ENCODE results near the gene ARHGAP8.
"Not testable (repeated sequence)": the region's sequence is repeated elsewhere in the genome, so short reads cannot be mapped to it uniquely, and the experiment has no call there.

Gene ARHGAP8

DNA sequence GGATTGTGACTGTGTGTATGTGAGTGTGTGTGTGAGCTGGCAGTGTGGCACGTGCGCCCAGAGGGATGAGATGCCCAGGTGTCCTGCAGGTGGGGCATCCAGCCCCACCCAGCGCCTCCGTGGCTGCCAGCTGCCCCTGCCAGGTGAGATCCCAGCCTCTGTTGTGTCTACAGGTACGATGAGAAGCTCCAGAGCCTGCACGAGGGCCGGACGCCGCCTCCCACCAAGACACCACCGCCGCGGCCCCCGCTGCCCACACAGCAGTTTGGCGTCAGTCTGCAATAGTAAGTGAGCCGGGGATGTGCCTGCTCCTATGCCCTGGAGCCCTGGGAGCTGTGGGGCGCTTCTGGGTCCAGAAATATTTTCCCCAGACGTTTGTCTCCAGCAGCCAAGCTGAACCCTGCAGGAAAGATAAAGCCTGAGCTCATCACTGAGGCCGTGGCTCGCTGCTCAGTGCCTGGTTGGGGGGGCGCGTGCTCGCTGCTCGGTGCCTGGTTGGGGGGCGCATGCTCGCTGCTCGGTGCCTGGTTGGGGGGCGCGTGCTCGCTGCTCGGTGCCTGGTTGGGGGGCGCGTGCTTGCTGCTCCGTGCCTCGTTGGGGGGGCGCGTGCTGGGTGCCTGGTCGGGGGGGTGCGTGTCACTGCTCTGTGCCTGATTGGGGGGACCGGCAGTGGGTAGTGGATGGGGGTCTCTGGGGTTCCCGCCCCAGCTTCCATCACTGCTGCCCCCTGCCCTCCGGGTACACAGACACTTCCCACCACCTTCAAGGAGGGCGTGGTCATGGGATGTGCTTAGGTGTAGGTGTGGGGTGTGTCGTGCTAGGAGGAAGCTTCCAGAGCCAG lies 73.2 kb downstream of the ARHGAP8 start:
- DNase-seq (ENCODE audit: low read depth, low spot score): no peak

- no peak for DNase-seq (ENCODE audit: low read depth, low spot score)
Measured at GRCh38 chr22:44827666-44828190, 75.4 kb downstream of the ARHGAP8 start.

DNA sequence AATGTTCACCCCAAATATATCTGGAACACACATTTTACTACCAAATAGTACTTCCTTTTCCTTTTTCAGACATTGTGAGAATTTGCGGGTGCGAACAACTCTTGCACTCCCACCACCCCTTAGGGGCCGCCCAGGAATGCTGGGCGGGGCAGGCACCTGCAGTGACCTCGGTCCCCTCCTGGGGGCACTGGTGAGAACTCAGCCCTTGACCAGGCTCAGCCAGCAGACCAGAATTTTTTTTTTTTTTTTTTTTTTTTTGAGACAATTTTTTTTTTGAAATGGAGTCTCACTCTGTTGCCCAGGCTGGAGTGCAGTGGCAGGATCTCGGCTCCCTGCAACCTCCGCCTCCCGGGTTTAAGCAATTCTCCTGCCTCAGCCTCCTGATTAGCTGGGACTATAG lies 75.8 kb downstream of the ARHGAP8 start:
- no peak for DNase-seq (ENCODE audit: low read depth, low spot score)

GRCh38 chr22:44831885-44832284 lies 79.5 kb downstream of the ARHGAP8 start:
- no peak for DNase-seq (ENCODE audit: low read depth, low spot score)

- no peak for DNase-seq (ENCODE audit: low read depth, low spot score)
Measured at GRCh38 chr22:44834065-44834464, 81.7 kb downstream of the ARHGAP8 start.

DNA sequence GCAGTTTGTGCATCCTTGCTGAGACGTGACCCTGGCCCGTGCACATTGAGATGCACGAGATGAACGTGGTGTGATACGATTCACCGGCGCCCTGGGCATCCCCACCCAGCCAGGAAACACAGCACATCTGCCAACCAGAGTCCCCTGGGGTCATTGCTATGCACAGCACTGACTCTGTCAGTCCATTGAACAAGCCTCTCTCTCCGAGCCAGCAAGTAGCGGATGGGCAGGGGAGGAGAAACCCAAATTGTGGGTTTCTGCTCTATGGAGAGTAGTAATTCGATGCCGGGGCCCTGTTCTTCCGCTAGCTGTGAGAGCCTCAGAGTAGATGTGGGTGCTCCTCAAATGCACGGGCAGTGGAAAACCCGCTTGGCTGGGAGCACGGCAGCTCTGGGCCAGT lies 85.1 kb downstream of the ARHGAP8 start:
- DNase-seq (ENCODE audit: low read depth, low spot score): no peak

DNA sequence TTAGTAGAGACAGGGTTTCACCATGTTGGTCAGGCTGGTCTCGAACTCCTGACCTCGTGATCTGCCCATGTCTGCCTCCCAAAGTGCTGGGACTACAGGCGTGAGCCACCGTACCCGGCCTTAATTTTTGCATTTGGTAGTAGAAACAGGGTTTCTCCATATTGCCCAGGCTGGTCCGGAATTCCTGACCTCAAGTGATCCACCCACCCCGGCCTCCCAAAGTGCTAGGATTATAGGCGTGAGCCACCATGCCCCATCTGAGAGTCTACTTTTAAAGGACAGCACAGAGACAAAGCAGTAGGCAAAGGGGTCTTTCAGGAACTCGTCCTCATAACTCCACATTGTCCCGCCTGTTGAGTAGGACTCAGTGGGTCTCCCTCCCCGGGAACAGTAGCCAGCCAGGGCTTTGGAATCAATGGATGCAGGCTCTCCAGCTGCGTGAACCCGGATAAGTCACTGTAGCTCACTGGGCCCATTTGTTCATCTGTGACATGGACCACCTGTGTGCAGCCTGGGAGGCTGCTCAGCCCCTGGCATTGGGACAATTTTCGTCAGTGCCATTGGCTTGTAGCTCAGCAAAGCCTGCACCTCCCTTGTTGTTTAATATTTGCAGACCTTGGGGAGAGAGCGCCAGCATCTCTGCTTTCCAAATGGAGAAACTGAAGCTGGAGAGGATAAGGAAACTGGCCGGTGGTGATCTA lies 86.1 kb downstream of the ARHGAP8 start:
- no peak for DNase-seq (ENCODE audit: low read depth, low spot score)

GRCh38 chr22:44839061-44839460 lies 86.7 kb downstream of the ARHGAP8 start:
- DNase-seq (ENCODE audit: low read depth, low spot score): no peak

- no peak for DNase-seq (ENCODE audit: low read depth, low spot score)
Measured at GRCh38 chr22:44839721-44840120, 87.3 kb downstream of the ARHGAP8 start.

DNA sequence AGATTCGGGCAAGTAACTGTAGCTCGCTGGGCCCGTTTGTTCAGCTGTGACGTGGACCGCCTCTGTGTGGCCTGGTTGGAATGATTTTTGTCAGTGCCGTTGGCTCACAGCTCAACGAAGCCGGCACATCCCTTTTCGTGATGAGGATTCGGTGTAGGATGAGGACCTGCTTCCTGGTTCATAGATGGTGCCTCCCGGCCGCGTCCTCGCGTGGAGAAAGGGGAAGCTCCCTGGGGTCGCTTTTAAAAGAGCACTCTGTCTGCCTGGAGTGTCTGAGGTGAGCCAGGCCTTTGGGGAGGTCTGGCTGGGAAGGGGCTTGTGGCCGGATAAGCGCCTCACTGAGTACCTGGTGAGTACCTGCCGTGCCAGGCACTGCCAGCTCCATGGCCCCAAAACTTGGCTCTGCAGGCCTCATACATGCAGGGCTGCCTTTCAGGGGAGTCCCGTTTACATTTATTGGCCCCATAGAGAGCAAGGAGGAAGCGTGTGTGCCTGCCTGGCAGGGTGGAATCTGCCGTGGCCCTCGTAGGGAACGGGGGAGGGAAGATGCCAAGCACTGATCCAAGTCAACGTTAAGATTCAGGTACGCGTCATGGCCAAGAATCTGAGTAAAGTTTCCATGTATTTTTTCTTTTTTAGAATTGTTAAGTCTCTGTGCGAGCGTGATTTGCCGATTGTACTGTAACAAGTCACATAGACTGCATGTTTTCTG lies 88.4 kb downstream of the ARHGAP8 start:
- no peak for DNase-seq (ENCODE audit: low read depth, low spot score)

DNA sequence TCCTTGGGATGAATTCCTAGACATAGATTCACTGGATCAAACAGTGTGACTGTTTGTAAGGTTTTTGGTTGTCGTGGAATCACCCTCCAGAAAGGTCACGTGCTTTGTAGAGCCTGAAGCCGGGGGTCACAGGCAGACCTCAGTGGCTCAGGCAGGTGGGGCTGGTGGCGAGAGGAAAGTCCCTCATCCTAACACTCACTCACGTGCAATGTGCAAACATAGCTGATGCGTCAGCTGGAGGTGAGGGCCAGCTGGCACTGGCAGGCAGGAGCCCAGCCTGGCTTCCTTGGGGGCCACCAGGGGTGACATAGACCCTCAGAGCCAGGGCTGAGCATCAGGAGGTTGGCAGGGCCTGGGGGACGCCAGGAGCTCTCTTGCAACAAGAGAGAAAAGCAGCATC lies 90.0 kb downstream of the ARHGAP8 start:
- no peak for DNase-seq (ENCODE audit: low read depth, low spot score)

DNA sequence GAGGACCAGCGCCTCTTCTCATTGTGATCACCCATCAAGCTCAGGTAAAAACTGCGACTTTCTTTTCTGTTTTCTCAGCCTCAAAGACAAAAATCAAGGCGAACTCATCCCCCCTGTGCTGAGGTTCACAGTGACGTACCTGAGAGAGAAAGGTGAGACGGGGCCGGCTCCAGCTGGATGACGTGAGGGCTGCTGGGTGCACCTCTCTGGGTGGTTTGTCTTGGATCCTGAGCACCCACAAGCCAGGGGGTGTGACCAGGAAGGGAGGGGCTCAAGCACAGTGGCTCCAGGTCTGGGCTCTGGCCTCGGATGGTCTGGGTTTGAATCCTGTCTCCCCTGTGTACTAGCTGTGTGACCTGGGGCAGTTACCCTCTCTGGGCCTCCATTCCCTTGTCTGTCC lies 92.8 kb downstream of the ARHGAP8 start:
- DNase-seq (ENCODE audit: low read depth, low spot score): no peak

DNA sequence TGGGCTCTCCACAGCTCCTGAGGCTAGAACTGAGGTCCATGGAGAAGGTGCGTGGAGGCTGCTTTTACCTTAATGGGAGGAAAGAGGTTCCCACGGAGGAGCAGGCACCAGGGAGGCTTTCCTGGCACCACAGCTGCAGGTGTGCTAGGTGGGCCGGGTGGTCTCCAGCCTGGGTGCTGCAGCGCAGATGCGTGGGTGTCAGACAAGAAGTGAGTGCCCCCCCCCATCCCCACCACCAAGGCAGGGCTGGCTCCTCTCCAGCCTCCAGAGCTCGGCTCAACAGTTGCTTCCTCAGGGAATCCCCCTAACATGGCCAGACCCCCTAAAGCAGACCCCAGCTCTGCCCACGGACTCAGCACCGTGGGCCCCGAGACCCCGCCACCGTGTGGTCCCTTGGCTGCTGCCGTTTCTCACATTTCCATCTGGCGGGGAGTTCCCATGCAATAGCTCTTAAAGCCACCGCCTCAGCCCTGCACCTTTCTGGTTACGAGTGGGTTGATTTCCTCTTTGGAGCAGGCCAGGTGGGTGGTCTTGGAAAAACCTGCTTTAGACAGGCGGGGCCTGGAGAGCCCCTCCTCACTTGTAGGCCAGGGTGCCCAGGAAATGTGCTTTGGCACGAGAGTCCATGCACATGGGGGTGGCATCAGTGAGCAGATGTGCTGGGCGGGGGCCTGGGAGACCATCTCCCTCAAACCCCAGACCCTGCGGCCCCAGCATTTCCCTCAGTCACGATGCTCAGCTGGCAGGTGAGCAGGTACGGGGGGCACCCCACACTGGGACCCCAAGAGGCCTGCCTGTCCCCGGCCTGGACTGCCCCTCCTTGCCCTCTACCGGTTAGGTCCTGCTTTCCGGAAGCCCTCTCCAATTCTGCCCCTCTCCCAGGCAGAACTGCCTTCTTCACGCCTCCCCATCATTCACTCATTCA lies 93.7 kb downstream of the ARHGAP8 start:
- no peak for DNase-seq (ENCODE audit: low read depth, low spot score)

DNA sequence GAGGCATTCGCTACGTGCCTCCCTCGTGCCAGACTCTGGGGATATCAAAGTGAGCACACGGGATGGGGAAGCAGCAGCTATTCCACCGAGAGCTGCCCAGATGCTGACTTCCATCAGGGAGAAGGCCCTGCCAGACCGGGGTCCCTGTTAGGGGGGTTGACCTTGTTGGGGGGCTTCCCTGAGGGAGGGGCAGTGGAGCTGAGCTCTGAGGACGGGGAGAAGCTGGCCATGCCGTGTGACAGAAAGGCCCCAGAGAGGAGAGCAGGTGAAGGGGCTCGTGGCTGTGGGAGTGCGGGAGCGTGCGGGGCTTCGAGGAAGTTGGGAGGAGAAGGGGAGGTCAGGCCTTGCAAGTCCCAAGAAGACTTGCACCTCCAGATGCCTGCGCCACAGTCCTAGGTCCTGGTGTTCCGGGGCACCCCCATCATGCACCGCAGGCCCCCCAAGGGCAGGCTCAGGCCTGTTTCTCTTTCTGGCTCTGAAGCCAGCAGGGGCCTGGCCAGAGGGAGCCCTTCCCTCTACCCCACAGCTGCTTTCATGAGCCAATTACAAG lies 94.4 kb downstream of the ARHGAP8 start:
- no peak for DNase-seq (ENCODE audit: low read depth, low spot score)

DNA sequence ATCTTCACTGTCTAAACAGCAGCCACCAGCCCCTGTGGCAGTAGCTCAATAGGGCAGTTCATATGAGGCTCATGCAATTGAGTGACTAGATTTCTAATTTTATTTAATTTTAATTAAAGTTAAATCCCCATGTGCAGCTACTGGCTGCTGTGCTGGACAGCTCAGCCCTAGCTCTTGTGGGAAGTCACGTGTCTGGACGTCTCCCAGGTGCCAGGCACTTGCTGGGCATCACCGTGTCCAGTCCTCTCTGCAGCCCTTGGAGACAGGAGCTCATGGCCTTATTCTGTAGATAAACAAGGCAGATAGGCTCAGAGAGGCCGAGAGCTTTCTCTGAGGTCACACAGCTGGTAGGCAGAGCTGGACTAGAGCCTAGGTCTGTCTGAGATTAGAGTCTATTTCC lies 95.0 kb downstream of the ARHGAP8 start:
- DNase-seq (ENCODE audit: low read depth, low spot score): no peak

GRCh38 chr22:44847892-44848291 lies 95.5 kb downstream of the ARHGAP8 start:
- DNase-seq (ENCODE audit: low read depth, low spot score): no peak

- DNase-seq (ENCODE audit: low read depth, low spot score): no peak
Measured at GRCh38 chr22:44848296-44848741, 95.9 kb downstream of the ARHGAP8 start.

- no peak for DNase-seq (ENCODE audit: low read depth, low spot score)
Measured at GRCh38 chr22:44848791-44849420, 96.5 kb downstream of the ARHGAP8 start.

DNA sequence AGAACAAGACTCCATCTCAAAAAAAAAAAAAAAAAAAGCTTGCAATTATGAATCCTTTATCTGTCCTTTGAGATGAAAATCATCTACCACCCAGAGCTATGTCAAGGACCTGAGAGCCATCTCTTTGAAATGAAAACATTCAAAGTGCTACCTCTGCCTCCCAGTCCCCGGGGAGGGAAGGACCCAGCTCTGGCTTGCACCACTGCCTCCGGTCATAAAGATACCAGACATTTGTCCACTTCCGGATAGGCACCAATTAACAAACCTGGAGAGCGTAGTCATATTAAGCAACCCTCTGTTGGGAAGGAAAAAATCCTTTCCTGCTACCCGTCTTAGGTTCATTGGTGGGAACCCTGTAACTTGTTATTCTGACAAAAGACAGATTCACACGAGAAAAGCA lies 98.6 kb downstream of the ARHGAP8 start:
- DNase-seq (ENCODE audit: low read depth, low spot score): no peak

- DNase-seq (ENCODE audit: low read depth, low spot score): not testable (repeated sequence)
Measured at GRCh38 chr22:44854641-44855040, 102.3 kb downstream of the ARHGAP8 start.
